ENCODE data around the gene VIM.

Gene VIM

GRCh38 chr10:17228091-17229015 lies at the start of gene VIM:
TSS of gene VIM (plus strand) at chr10:17228241. CDS start at chr10:17229423, 1,182 bp downstream.
- peak; percentile 98 for DNase-seq (ENCODE audit: low read depth)
- H3K4me3 ChIP-seq (ENCODE audit: low read length) = peak within 1 kb of the TSS; percentile 99
- no peak; the same call in 1 of the 2 replicates for TF ChIP-seq CTCF (conservative IDR thresholded peaks at IDR 0.05; ENCODE audit: low read length)

- TF ChIP-seq CTCF (conservative IDR thresholded peaks at IDR 0.05; ENCODE audit: low read length) = no peak
- peak; percentile 45 for DNase-seq (ENCODE audit: low read depth)
- H3K4me3 ChIP-seq (ENCODE audit: low read length) = no peak overlapping the region
Observed at GRCh38 chr10:17179002-17179401, 49.0 kb upstream of the VIM start.

- no peak for DNase-seq (ENCODE audit: low read depth)
- no peak overlapping the region for H3K4me3 ChIP-seq (ENCODE audit: low read length)
- no peak for TF ChIP-seq CTCF (conservative IDR thresholded peaks at IDR 0.05; ENCODE audit: low read length)
Observed at GRCh38 chr10:17181110-17181509, 46.9 kb upstream of the VIM start.

DNA sequence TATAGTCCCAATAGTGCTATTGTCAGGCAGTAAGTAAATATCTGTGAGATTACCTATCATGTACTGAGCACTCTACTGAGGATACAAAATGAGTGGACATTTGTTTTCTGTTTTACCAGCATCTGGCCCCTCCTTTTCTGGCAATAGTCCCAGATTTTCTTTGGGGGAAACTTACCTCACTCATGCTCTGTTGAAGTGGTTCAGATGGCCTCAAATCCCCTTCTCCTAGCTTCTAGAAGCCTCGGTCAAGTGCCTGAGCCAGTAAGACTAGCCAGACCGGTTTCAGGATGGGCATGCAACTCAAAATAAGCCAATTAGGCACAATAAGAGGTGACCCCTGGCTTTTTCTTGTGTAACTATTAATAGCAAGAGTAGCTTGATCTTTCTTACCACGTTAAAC lies 46.3 kb upstream of the VIM start:
- no peak for TF ChIP-seq CTCF (conservative IDR thresholded peaks at IDR 0.05; ENCODE audit: low read length)
- DNase-seq (ENCODE audit: low read depth) = no peak
- no peak overlapping the region for H3K4me3 ChIP-seq (ENCODE audit: low read length)

DNA sequence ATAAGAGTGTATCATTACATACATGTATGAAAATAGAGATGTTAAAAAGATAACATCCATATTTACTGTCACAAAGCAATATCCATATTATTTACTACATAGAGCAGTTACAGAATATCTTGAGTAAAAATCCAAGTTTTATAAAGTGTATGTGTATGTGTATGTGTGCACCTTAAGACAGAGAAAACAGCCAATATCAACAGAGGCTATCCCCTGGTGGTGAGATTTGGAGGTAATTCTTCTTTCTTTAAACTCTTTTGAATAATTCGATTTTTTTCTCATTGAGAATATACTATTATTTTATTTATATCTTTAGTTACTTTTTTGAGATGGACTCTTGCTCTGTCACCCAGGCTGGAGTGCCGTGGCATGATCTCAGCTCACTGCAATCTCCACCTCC lies 44.9 kb upstream of the VIM start:
- no peak for DNase-seq (ENCODE audit: low read depth)
- peak; percentile 30 for TF ChIP-seq CTCF (conservative IDR thresholded peaks at IDR 0.05; ENCODE audit: low read length)
- H3K4me3 ChIP-seq (ENCODE audit: low read length) = no peak overlapping the region

DNA sequence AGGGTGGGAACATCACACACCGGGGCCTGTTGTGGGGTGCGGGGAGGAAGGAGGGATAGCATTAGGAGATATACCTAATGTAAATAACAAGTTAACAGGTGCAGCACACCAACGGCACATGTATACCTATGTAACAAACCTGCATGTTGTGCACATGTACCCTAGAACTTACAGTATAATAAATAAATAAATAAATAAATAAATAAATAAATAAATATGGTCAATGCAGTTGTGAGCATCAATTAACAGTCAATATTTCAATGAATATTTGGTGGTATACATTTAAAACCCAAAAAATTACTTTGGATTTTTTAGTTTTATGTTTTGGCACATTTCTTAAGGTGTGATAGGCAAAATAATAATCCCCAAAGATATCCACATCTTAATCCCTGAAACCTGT lies 42.2 kb upstream of the VIM start:
- no peak for TF ChIP-seq CTCF (conservative IDR thresholded peaks at IDR 0.05; ENCODE audit: low read length)
- H3K4me3 ChIP-seq (ENCODE audit: low read length) = no peak overlapping the region
- DNase-seq (ENCODE audit: low read depth) = no peak

- H3K4me3 ChIP-seq (ENCODE audit: low read length) = no peak overlapping the region
- DNase-seq (ENCODE audit: low read depth) = no peak
- TF ChIP-seq CTCF (conservative IDR thresholded peaks at IDR 0.05; ENCODE audit: low read length) = no peak
Observed at GRCh38 chr10:17188644-17189172, 39.3 kb upstream of the VIM start.

All from AG10803 (cell line).